ENCODE data around the gene TMED1. TPM values are rescaled to one million over a fixed set of nuclear protein-coding genes. Genes with fewer than 3 reads are reported as not detected.

The TMED1 gene
- total and polyA plus RNA-seq, 9 of the 15 experiments (the other 6 are each of a cell fraction or from before 2014, with no cell fraction given): 0.86 to 30.2 (median 23.5) TPM

GRCh38 chr19:10882108-10882457 lies 46.1 kb upstream of the TMED1 start:
- Histone ChIP-seq H3K79me2 (ENCODE audit: control insufficient read depth, insufficient read depth, low read length) (peaks cover 89% of the 10 kb centered on the region), H3K9me3 (replicated peaks; ENCODE audit: control insufficient read depth, insufficient read depth, low read depth, low read length) (no peaks in the 10 kb centered on the region), H3K36me3 (ENCODE audit: control insufficient read depth, insufficient read depth, low read length) (peaks cover 19% of the 10 kb centered on the region; the same call in 2 of the 3 replicates), H3K9me1 (ENCODE audit: control insufficient read depth, insufficient read depth, low read length) (no peaks in the 10 kb centered on the region), H2AFZ (ENCODE audit: low read depth, low read length) (no peak overlapping the region), H3K27me3 (ENCODE audit: control insufficient read depth in 2 of 2, insufficient read depth in 2 of 2, low read length in 2 of 2) (no peaks in the 10 kb centered on the region; a peak in 1 of 5 replicates), H3K4me1 (replicated peaks in 1 of 2; ENCODE audit: control insufficient read depth in 2 of 2, insufficient read depth in 2 of 2, low read length in 2 of 2) (peaks cover 48 to 73% of the 10 kb centered on the region in 2 experiments), H3K9ac (ENCODE audit: insufficient read depth in 1 of 2, low read depth in 2 of 2, low read length in 2 of 2) (peak overlapping the region in 1 of 2 experiments; percentile 78; a peak in 2 of 4 replicates), H4K20me1 (replicated peaks; ENCODE audit: control insufficient read depth, insufficient read depth, low read length) (no peaks in the 10 kb centered on the region), H3K4me2 (ENCODE audit: insufficient read depth, low read length) (no peak overlapping the region), H3K27ac (ENCODE audit: extremely low read depth, low read depth, low read length) (no peak overlapping the region), H3K4me3 (no peak overlapping the region)
- ATAC-seq (no peak), FAIRE-seq (no peak), DNase-seq (ENCODE audit: extremely low read depth in 1 of 4, low spot score in 3 of 4) (no peak)
- intact Hi-C loops (cut with micrococcal nuclease): no loop called here
- in situ Hi-C loops (cut with MboI): no loop called here
- POLR2A ChIA-PET: interaction anchor here (1.0 to 1.8 kb wide), 3 partner anchors 10 to 31 kb away, joined by 3 to 7 read pairs (median 3); no protein-coding TSS in a partner anchor
- CTCF ChIA-PET (ENCODE audit: low intra/inter-chr PET ratio): no interaction called here
- WGBS (ENCODE audit: insufficient coverage, low coverage, missing lambda C conversion rate): 82% methylated on average over 8 of the region's 9 CpGs
- BruUV-seq (replicated peaks): no TSS peak
- TF ChIP-seq RCOR1 (IDR thresholded peaks at IDR 0.05; ENCODE audit: borderline replicate concordance in 1 of 2, low read depth in 2 of 2, low read length in 2 of 2) (no peak), ZNF282 (CRISPR knock-in tag; IDR thresholded peaks at IDR 0.05) (0 out of 2 replicates have a peak, but pooled peaks have one; percentile 15), PTRF (tag; IDR thresholded peaks at IDR 0.05) (no peak), MNT (conservative IDR thresholded peaks at IDR 0.05) (no peak), GTF2E2 (tag; IDR thresholded peaks at IDR 0.05) (no peak)

Data from K562 (cell line).